Stimulated activated CD8-positive, alpha-beta memory T cell treated with anti-CD3 and anti-CD28 coated beads, Interleukin-4, amount 100 ng/mL, for 48 hours (primary cell): Measurements from ENCODE around the gene EDDM13.
"Not testable (repeated sequence)": the region's sequence is repeated elsewhere in the genome, so short reads cannot be mapped to it uniquely, and the experiment has no call there.

Experiments
- DNase-seq: peaks from one replicate; pipeline ENCODE4 v3.0.0-alpha.2; 2020

EDDM13 gene

DNA sequence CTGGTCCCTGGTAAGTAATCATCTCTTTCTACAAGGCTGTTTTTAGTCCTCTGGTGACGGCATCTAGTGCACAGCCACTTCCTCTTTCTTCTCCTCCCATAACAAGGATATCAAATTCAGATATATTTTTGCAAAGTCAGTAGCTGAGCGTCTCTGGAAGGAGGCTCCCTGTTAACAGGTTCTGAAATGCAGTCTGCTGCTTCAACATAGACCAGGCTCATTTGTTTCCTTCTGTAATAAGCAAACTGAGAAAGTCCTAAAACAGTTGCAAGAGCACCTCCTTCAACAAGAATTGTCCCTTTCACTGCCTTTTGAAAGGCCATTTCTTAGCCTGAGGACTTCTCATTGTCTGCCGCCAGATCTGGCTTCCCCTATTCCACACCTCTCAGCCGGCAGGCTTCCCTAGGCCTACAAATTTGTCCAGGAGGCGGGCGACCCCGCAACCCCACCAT lies 49.5 kb downstream of the EDDM13 start:
- no peak for DNase-seq

DNA sequence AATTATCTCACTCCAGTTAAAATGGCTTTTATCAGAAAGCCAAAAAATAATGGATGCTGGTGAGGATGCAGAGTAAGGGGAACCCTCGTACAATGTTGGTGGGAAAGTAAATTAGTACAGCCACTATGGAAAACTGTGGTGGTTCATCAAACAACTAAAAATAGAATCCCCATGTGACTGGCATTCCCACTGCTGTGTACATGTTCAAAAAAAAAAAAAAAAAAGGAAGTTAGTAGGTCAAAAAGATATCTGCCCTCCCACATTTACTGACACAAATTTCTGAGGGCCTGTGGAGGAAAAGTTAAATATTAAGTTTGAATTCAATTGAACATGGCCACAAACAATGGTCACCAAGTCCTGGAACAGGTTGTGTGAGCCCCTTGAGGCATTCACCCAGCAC lies 51.9 kb downstream of the EDDM13 start:
- DNase-seq: no peak

DNA sequence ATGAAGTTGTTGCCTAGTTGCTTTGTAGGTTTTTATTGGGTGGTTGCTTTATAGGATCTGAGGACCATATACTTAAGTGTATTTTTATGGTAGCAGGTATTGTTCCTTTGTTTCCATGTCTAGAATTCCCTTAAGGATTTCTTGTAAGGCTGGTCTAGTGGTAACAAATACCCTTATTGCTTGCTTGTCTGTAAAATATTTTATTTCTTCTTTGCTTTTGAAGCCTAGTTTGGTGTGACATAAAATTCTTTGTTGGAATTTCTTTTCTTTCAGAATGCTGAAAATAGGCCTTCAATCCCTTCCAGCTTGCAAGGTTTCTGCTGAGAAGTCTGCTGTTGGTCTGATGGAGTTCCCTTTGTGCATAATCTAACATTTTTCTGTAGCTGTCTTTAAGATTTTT lies 60.1 kb downstream of the EDDM13 start:
- DNase-seq: no peak

DNA sequence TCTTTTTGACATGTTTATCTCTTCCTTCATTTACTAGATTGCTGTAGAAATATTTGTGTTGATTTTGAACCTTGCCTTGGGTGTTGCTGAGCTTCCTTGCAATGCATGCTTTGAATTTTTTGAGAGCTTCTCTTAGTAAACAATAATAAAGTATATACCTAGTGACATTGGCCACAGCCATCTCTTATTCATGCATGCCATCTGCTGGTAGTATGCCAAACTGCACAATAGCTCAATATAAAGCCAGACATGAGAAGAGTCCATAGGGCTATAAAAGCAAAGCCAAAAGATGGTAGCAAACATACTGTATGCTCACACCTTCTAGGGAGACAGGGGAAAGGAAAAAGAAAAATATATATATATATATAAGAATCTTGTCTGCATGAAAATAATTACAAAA lies 61.0 kb downstream of the EDDM13 start:
- DNase-seq: peak; percentile 49

DNA sequence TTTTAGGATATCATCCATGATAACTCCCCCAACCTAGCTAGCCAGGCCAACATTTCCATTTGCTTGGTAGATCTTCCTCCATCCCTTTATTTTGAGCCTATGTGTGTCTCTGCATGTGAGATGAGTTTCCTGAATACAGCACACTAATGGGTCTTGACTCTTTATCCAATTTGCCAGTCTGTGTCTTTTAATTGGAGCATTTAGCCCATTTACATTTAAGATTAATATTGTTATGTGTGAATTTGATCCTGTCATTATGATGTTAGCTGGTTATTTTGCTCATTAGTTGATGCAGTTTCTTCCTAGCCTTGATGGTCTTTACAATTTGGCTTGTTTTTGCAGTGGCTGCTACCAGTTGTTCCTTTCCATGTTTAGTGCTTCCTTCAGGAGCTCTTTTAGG lies 62.8 kb downstream of the EDDM13 start:
- not testable (repeated sequence) for DNase-seq

DNA sequence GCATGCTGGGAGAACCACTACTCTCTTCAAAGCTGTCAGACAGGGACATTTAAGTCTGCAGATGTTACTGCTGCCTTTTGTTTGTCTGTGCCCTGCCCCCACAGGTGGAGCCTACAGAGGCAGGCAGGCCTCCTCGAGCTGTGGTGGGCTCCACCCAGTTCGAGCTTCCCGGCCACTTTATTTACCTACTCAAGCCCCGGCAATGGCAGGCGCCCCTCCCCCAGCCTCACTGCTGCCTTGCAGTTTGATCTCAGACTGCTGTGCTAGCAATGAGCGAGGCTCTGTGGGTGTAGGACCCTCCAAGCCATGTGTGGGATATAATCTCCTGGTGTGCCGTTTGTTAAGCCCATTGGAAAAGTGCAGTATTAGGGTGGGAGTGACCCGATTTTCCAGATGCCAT lies 64.5 kb downstream of the EDDM13 start:
- DNase-seq: not testable (repeated sequence)

DNA sequence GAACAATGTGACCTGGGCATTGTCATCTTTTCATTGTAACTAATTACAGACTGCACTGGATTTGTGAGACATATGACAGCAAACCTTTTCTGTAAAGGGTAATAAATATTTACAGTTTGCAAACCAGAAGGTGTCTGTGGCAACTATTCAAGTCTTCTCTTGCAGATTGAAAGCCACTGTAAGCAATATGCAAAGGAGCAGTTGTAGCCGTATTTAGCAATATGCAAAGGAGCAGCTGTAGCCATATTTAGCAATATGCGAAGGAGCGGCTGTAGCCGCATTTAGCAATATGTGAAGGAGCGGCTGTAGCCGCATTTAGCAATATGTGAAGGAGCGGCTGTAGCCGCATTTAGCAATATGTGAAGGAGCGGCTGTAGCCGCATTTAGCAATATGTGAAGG lies 66.5 kb downstream of the EDDM13 start:
- DNase-seq: not testable (repeated sequence)

DNA sequence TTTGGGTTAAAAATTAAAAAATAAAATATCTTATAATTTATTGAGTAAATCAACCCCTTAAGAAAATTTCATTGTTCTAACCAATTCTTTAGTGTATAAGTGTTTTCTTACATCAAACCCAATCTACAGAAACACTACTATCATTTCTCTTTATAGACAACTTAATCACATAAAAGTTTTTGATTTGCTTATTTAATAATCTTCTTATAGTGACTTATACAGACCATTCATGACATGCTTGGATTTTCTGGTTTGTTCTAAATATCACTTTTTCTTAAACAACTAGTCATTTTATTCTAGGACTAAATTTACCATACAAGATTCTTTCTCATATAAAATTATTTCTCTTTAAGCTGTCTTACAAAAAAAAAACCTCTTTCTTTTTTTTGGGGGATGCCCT lies 69.4 kb downstream of the EDDM13 start:
- no peak for DNase-seq

DNA sequence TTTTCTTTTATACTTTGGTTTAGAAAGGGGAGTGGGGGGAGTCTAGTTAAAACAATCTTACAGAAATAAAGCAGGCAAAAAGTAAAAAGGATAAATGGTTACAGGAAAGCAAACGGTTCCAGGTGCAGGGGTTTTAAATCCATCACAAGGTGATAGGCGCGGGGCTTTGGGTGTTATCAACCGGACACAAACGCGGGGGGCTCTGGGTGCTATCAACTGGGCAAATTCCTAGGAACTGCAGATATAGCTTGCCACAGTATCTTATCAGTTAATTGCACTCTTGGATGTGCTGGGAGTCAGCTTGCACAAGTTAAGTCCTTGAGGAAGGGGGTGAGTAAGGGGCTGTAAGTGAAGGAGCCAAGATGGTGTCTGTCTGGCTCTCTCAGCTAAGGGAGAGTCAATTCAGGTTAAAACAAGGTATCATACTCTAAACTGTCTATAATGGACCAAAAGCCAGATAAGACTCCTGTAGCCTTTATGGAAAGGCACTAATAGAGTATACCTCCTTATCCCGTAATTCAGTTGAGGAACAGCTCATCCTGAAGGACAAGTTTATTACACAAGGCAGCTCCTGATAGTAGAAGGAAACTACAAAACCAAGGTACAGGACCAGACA lies 74.7 kb downstream of the EDDM13 start:
- DNase-seq: no peak

DNA sequence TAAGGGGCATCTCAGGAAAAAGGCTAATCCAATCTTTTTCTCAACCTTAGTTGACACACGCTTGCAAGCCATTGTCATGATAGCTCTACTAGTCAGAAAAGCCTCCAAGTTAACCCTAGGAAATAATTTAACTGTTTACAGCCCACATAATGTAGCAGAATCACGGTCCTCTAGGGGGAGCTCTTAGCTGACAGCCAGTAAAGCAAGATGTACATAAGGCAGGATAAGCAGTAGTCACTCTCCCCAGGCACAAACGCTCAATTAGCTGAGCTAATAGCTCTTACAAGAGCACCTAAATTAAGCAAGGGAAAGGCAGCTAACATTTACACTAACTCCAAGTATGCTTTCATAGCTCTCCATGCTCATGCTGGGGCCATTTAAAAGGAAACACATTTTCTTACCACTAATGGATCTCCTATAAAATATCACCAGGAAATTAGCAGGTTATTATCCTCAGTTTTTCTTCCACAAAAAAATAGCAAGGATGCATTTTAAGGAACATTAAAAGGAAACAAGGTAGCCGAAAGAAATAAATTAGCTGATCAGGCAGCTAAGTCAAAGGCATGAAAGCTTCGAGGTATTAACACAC lies 75.8 kb downstream of the EDDM13 start:
- DNase-seq: peak; percentile 50

DNA sequence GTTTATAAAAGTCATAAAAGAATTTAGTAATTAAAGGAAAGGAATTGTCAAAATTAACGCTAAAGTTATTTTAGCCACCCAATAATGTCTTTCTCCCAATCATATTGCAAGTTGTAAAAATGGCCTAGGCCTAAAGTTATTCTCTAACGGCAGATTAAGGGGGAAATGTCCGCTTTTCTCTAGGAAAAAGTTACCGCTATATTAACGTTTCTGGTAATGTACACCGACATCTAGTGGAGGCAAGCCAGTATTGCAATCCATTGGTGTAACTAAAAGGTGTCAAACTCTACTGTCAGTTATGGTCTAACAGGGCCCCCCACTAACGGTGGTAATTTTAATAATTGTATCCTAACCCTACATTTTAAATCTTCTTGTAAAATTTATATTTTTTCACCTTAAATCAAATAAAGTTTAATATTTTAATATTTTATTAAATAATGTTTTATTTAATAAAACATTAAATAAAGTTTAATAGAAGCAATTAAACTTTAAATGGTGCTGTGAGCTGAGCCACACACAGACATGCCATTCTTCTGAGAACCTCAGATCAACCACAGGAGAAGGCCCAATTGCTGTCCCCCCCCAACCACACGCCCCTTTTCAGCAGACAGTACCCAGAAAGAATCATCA lies 78.0 kb downstream of the EDDM13 start:
- peak; percentile 64 for DNase-seq

DNA sequence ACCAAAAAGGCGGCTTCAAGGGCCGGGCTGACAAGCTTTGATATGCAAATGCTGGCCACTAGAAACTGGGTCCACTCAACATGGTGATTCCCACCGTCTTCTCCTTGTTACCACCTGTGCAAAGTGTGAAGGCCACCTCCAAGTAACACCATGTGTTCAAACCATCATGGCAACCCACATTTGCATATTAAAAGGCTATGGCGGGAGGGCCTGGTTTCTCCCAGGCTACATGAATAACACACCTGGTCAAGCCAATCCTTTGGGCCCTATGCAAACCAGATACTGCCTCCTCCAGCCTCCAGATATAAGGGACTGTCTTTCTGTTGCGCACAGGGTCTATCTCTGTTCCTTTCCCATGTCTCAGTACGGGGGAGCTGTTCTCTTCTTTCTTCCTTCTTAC lies 78.7 kb downstream of the EDDM13 start:
- DNase-seq: no peak

DNA sequence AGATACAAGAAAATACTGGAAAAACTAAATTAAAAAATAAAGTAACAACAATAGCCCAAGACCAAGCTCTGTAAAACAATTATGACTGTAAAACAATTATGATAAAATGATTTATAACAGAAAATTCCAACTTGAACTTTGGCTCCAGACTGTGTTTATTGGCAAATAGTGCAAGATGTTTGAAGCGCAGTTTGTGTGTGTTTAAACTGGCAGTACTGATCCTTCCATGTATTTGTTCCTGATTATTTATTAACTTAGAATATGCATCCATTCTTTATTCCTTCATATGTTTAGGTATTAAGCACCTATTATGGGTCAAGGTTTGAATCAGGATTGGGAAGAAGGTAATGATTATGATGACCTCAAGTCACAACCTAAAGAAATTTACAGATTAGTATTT lies 83.0 kb downstream of the EDDM13 start:
- DNase-seq: no peak

DNA sequence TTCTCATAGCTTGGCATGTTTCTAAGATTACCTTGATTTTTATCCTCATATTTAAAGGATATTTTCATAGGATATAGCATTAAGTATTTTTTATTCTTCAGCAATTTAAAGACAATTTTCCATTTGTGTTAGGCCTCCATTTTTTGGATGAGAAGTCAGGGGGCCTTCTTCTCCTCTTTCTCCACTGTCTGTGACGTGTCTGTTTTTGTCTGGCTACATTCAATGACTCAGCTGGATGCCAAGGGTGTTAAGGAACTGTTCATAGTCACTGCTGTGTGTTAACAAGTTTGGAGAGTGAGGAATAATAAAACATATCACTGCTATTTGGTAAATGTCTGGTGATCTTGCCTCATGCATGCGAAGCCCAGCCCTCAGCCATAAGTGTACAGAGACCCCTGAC lies 84.4 kb downstream of the EDDM13 start:
- DNase-seq: no peak
